Spleen (tissue), 7 donors: ENCODE results near the gene FOXP1.

Experiments
- CTCF ChIP-seq, 11 experiments: fragments of 200-600 bp in 7 of 11; fragments of 450-650 bp in 4 of 11; sonication (generic) in 4 of 11; IDR thresholded peaks in 8 of 11; conservative IDR thresholded peaks in 3 of 11; 1 replicate in 7 of 11; 2 replicates in 4 of 11; pipeline versions ENCODE4 v1.4.0 to v1.8.0; 2016 to 2021; ENCODE audit warnings: antibody characterized with exemption in 11 of 11, inconsistent platforms in 4 of 11, mild to moderate bottlenecking in 1 of 11
- POLR2A ChIP-seq, 3 donors: fragments of 450-650 bp; IDR thresholded peaks; one replicate each; pipeline ENCODE4 v1.5.1; 2017; ENCODE audit warnings: antibody characterized with exemption in 3 of 3, mild to moderate bottlenecking in 1 of 3
- POLR2AphosphoS5 ChIP-seq, 3 donors: sonication (generic); formaldehyde crosslinking; IDR thresholded peaks; one replicate each; pipeline ENCODE4 v1.5.1; 2017; ENCODE audit warnings: antibody characterized with exemption in 3 of 3
- donor health status: DM: no; HTN: no; CAD: no; lungs with moderate emphysema.
- donor health status: DM: no; HTN: no; CAD: no.
- donor health status: DM: no; HTN: no; CAD: no.

GRCh38 chr3:71166339-71167240 is 416.9 kb downstream of the FOXP1 start:
- no peak for TF ChIP-seq POLR2AphosphoS5 (IDR thresholded peaks at IDR 0.05)
- TF ChIP-seq CTCF (IDR thresholded peaks at IDR 0.05 in 8 of 11, conservative IDR thresholded peaks at IDR 0.05 in 3 of 11) = no peak
- no peak for TF ChIP-seq POLR2A (IDR thresholded peaks at IDR 0.05)
